Keratinocyte (primary cell): ENCODE data around the gene PFKM. TPM values are rescaled to one million over a fixed set of nuclear protein-coding genes. Genes with fewer than 3 reads are reported as not detected.

Experiments used
- DNase-seq: peaks from one replicate; pipeline ENCODE4 v3.0.0-alpha.2; 2011; ENCODE audit warnings: low read depth, missing footprints, low spot score
- FAIRE-seq: peaks from 2 replicates; lab custom pipeline; 2011; peaks lifted over from hg19 to GRCh38; lab: Jason Lieb, UNC
- H2AFZ ChIP-seq: 2 replicates; pipeline ENCODE4 v1.6.0; 2012; ENCODE audit warnings: low read length, control low read depth, inconsistent platforms; ENCODE audit not compliant: control insufficient read depth
- H3K27ac ChIP-seq: 2 replicates; pipeline ENCODE4 v1.5.1; 2011; ENCODE audit warnings: low read length; ENCODE audit not compliant: control insufficient read depth, insufficient read depth
- H3K27me3 ChIP-seq: 3 replicates; pipeline ENCODE4 v1.6.0; 2011; ENCODE audit warnings: low read length; ENCODE audit not compliant: control insufficient read depth, insufficient read depth; ENCODE audit errors: extremely low read depth
- H3K36me3 ChIP-seq, 2 experiments: 2 replicates in 1 of 2; 3 replicates in 1 of 2; pipeline ENCODE4 v1.5.1; 2011; ENCODE audit warnings: low read length in 2 of 2, mild to moderate bottlenecking in 1 of 2; ENCODE audit not compliant: control insufficient read depth in 2 of 2, insufficient read depth in 2 of 2; ENCODE audit errors: extremely low read depth in 1 of 2
- H3K4me1 ChIP-seq: 3 replicates; pipeline ENCODE4 v1.5.1; 2011; ENCODE audit warnings: low read length; ENCODE audit not compliant: control insufficient read depth, insufficient read depth; ENCODE audit errors: extremely low read depth
- H3K4me2 ChIP-seq: 3 replicates; pipeline ENCODE4 v1.6.0; 2011; ENCODE audit warnings: low read depth, low read length; ENCODE audit not compliant: control insufficient read depth, insufficient read depth; ENCODE audit errors: extremely low read depth
- H3K4me3 ChIP-seq, 3 experiments: fragments of 200-600 bp in 1 of 3; sonication (generic) in 1 of 3; 2 replicates in 2 of 3; 3 replicates in 1 of 3; pipeline ENCODE4 v1.5.1; 2011 to 2016; ENCODE audit warnings: low read length in 3 of 3, mild to moderate bottlenecking in 3 of 3, control low read depth in 2 of 3, inconsistent platforms in 1 of 3, low read depth in 1 of 3, mixed read lengths in 1 of 3, mixed run types in 1 of 3, moderate library complexity in 1 of 3; ENCODE audit not compliant: control insufficient read depth in 2 of 3, insufficient read depth in 2 of 3; ENCODE audit errors: extremely low read depth in 1 of 3
- H3K79me2 ChIP-seq: 2 replicates; pipeline ENCODE4 v1.6.0; 2012; ENCODE audit warnings: low read length; ENCODE audit not compliant: control insufficient read depth, insufficient read depth
- H3K9ac ChIP-seq: 3 replicates; pipeline ENCODE4 v1.6.0; 2011; ENCODE audit warnings: low read length; ENCODE audit not compliant: control insufficient read depth, insufficient read depth; ENCODE audit errors: extremely low read depth
- H3K9me1 ChIP-seq: 3 replicates; pipeline ENCODE4 v1.6.0; 2011; ENCODE audit warnings: low read length; ENCODE audit not compliant: control insufficient read depth, insufficient read depth; ENCODE audit errors: extremely low read depth
- H3K9me3 ChIP-seq: 2 replicates; pipeline ENCODE4 v1.5.1; 2012; ENCODE audit warnings: low read depth, low read length; ENCODE audit not compliant: control insufficient read depth
- H4K20me1 ChIP-seq: 3 replicates; pipeline ENCODE4 v1.6.0; 2011; ENCODE audit warnings: low read length; ENCODE audit not compliant: control insufficient read depth, insufficient read depth; ENCODE audit errors: extremely low read depth
- EZH2 ChIP-seq: IDR thresholded peaks from one replicate; pipeline ENCODE4 v1.6.1; 2012; ENCODE audit warnings: inconsistent platforms, mild to moderate bottlenecking, low read length, moderate library complexity
- dilution Hi-C: fragments of 300-500 bp; cut with MboI; formaldehyde crosslinking; loops from one replicate; pipeline ENCODE4 v1.7.0; 2020; ENCODE audit warnings: low sequenced_read_pairs; ENCODE audit not compliant: extremely low pct_ligation_motif_present
- polyA plus RNA-seq, 5 experiments: library from polyadenylated mRNA; depleted of rRNA in 3 of 5; stranded (reverse) in 3 of 5; stranded (forward) in 1 of 5; unstranded in 1 of 5; fragments of >200 nt; gene quantifications; 1 replicate in 1 of 5; 2 replicates in 3 of 5; 3 replicates in 1 of 5; pipeline versions ENCODE4 v1.2.1 to v1.2.3, GENCODE V29; 2011 to 2012; ENCODE audit warnings: missing spikeins in 2 of 5, low read depth in 1 of 5, low replicate concordance in 1 of 5
- TF ChIP-seq, protein P1 (sequence below), 3 experiments: IDR thresholded peaks in 1 of 3; conservative IDR thresholded peaks in 1 of 3; optimal IDR thresholded peaks in 1 of 3; 2 replicates in 2 of 3; 3 replicates in 1 of 3; pipeline versions ENCODE3 to v1.5.1; 2011; ENCODE audit warnings: low read length in 3 of 3, mild to moderate bottlenecking in 3 of 3, moderate library complexity in 2 of 3, control low read depth in 1 of 3, inconsistent platforms in 1 of 3; ENCODE audit not compliant: insufficient read depth in 2 of 3; ENCODE audit errors: extremely low read depth in 1 of 3

Gene PFKM
- polyA plus RNA-seq, 1 donor (not counting 4 experiments of a cell fraction or from before 2014, with no cell fraction given): 67.9 TPM

DNA sequence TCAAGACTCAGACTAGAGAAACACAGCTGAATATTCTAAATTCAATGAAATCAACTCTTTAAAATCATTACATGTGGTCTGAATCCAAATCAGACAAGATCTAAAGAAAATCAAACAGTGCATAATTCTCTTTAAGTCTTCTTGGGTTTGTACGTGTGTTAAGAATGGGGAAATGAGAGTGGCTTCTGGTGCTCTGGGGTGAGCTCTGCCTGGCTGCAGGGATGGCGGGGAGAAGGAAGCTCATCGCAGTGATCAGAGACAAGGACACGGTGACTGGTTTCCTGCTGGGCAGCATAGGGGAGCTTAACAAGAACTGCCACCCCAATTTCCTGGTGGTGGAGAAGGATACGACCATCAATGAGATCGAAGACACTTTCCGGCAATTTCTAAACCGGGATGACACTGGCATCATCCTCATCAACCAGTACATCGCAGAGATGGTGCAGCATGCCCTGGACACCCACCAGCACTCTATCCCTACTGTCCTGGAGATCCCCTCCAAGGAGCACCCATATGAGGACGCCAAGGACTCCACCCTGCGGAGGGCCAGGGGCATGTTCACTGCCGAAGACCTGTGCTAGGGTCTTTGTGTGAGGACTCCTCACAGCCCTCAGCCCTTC is 34.2 kb upstream of the PFKM start:
- H3K27me3 ChIP-seq: no peaks in the 10 kb centered on the region
- FAIRE-seq: no peak
- TF ChIP-seq EZH2: no peak
- TF ChIP-seq, protein P1, sequence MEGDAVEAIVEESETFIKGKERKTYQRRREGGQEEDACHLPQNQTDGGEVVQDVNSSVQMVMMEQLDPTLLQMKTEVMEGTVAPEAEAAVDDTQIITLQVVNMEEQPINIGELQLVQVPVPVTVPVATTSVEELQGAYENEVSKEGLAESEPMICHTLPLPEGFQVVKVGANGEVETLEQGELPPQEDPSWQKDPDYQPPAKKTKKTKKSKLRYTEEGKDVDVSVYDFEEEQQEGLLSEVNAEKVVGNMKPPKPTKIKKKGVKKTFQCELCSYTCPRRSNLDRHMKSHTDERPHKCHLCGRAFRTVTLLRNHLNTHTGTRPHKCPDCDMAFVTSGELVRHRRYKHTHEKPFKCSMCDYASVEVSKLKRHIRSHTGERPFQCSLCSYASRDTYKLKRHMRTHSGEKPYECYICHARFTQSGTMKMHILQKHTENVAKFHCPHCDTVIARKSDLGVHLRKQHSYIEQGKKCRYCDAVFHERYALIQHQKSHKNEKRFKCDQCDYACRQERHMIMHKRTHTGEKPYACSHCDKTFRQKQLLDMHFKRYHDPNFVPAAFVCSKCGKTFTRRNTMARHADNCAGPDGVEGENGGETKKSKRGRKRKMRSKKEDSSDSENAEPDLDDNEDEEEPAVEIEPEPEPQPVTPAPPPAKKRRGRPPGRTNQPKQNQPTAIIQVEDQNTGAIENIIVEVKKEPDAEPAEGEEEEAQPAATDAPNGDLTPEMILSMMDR (optimal IDR thresholded peaks at IDR 0.05 in 1 of 3, IDR thresholded peaks at IDR 0.05 in 1 of 3, conservative IDR thresholded peaks at IDR 0.05 in 1 of 3; ENCODE audit: extremely low read depth in 1 of 3, insufficient read depth in 2 of 3, low read length in 3 of 3): no peak
- H2AFZ ChIP-seq: no peak overlapping the region
- H3K9ac ChIP-seq: no peak overlapping the region
- no peaks in the 10 kb centered on the region for H3K79me2 ChIP-seq
- H4K20me1 ChIP-seq: no peaks in the 10 kb centered on the region
- H3K9me1 ChIP-seq: no peaks in the 10 kb centered on the region
- H3K4me2 ChIP-seq: no peak overlapping the region
- H3K36me3 ChIP-seq: peaks cover 6% of the 10 kb centered on the region in 2 experiments
- no peak overlapping the region for H3K4me3 ChIP-seq
- no peak overlapping the region for H3K27ac ChIP-seq
- dilution Hi-C loops: no loop called here
- no peaks in the 10 kb centered on the region for H3K9me3 ChIP-seq
- DNase-seq: no peak
- no peaks in the 10 kb centered on the region for H3K4me1 ChIP-seq

GRCh38 chr12:48086327-48086726 is 32.8 kb upstream of the PFKM start:
- Histone ChIP-seq H3K36me3 (peaks cover 4 to 6% of the 10 kb centered on the region in 2 experiments), H3K9me1 (no peaks in the 10 kb centered on the region), H2AFZ (no peak overlapping the region), H3K79me2 (no peaks in the 10 kb centered on the region), H3K27ac (no peak overlapping the region), H4K20me1 (no peaks in the 10 kb centered on the region), H3K27me3 (no peaks in the 10 kb centered on the region), H3K4me1 (no peaks in the 10 kb centered on the region), H3K9ac (no peak overlapping the region), H3K9me3 (no peaks in the 10 kb centered on the region), H3K4me2 (no peak overlapping the region), H3K4me3 (no peak overlapping the region)
- no peak for FAIRE-seq
- TF ChIP-seq, protein P1 (optimal IDR thresholded peaks at IDR 0.05 in 1 of 3, IDR thresholded peaks at IDR 0.05 in 1 of 3, conservative IDR thresholded peaks at IDR 0.05 in 1 of 3; ENCODE audit: extremely low read depth in 1 of 3, insufficient read depth in 2 of 3, low read length in 3 of 3): no peak
- no peak for TF ChIP-seq EZH2
- DNase-seq: no peak
- dilution Hi-C loops: no loop called here
